Sigmoid colon (tissue), 7 donors: ENCODE measurements around the gene CCNY. TPM values are rescaled to one million over a fixed set of nuclear protein-coding genes. Genes with fewer than 3 reads are reported as not detected.

Source experiments
- DNase-seq: peaks from one replicate; pipeline ENCODE4 v3.0.0-alpha.2; 2019
- H3K27ac ChIP-seq, 4 donors: fragments of 200-600 bp; sonication (generic); one replicate each; pipeline ENCODE4 v1.5.1; 2016 to 2019; ENCODE audit warnings: mild to moderate bottlenecking in 1 of 4
- H3K27me3 ChIP-seq, 3 donors: fragments of 200-600 bp; sonication (generic); one replicate each; pipeline ENCODE4 v1.5.1; 2019; ENCODE audit warnings: mild to moderate bottlenecking in 1 of 3
- H3K36me3 ChIP-seq, 4 donors: fragments of 200-600 bp; sonication (generic); one replicate each; pipeline ENCODE4 v1.5.1; 2016 to 2019
- H3K4me1 ChIP-seq, 4 donors: fragments of 200-600 bp; sonication (generic); one replicate each; pipeline ENCODE4 v1.5.1; 2017 to 2019
- H3K4me3 ChIP-seq, 4 donors: fragments of 200-600 bp; sonication (generic); one replicate each; pipeline ENCODE4 v1.5.1; 2017 to 2019; ENCODE audit warnings: mild to moderate bottlenecking in 2 of 4, moderate library complexity in 1 of 4
- H3K9me3 ChIP-seq, 4 donors: fragments of 200-600 bp in 3 of 4; sonication (generic) in 3 of 4; one replicate each; pipeline versions ENCODE4 v1.5.1 to v1.6.1; 2013 to 2019
- CTCF ChIP-seq, 4 experiments: fragments of 450-650 bp in 3 of 4; fragments of 200-600 bp in 1 of 4; IDR thresholded peaks; one replicate each; pipeline ENCODE4 v1.5.1; 2016 to 2019; ENCODE audit warnings: antibody characterized with exemption in 4 of 4, mild to moderate bottlenecking in 3 of 4, moderate library complexity in 2 of 4
- EP300 ChIP-seq, 4 donors: sonication (generic); formaldehyde crosslinking; IDR thresholded peaks; one replicate each; pipeline ENCODE4 v1.6.1; 2017; ENCODE audit warnings: antibody characterized with exemption in 4 of 4
- POLR2A ChIP-seq, 2 donors: fragments of 450-650 bp; IDR thresholded peaks; one replicate each; pipeline ENCODE4 v1.6.1; 2016; ENCODE audit warnings: antibody characterized with exemption in 2 of 2, mild to moderate bottlenecking in 2 of 2, moderate library complexity in 2 of 2
- POLR2AphosphoS5 ChIP-seq, 4 donors: sonication (generic); formaldehyde crosslinking; IDR thresholded peaks; one replicate each; pipeline ENCODE4 v1.6.1; 2017; ENCODE audit warnings: antibody characterized with exemption in 4 of 4
- WGBS, 2 donors: extraction: QIAGEN DNeasy Blood & Tissue Kit; methylation state at CpG; one replicate each; pipeline ENCODE4 v1.1.7; 2013; 5-methylcytosine and 5-hydroxymethylcytosine counted together
- intact Hi-C: fragments of 100-400 bp; cut with DNase I; formaldehyde crosslinking; loops from one replicate; pipeline ENCODE4 v1.15.1; 2023
- polyA plus RNA-seq, 3 donors: library from polyadenylated mRNA; stranded (reverse); fragments of 200-250 nt; gene quantifications; one replicate each; pipeline ENCODE4 v1.2.3, GENCODE V29; 2013
- total RNA-seq, 4 donors: library from RNA; depleted of rRNA; stranded (reverse); fragments of >200 nt; gene quantifications; one replicate each; pipeline ENCODE4 v1.1.0, GENCODE V29; 2016
- donor health status: healthy with polysubstance abuse.
- donor health status: Bipolar disorder and iron deficiency.
- donor health status: healthy.

The CCNY gene
- total and polyA plus RNA-seq, 7 donors = 24.0 to 45.7 (median 35.7) TPM

- Histone ChIP-seq H3K36me3 (no peaks in the 10 kb centered on the region), H3K4me1 (peaks cover 0 to 77% (median 63%) of the 10 kb centered on the region in 4 donors), H3K27me3 (no peaks in the 10 kb centered on the region), H3K4me3 (no peak overlapping the region), H3K9me3 (no peaks in the 10 kb centered on the region), H3K27ac (peak overlapping the region in 2 of 4 donors; percentile 20 to 43)
- intact Hi-C loops = no loop called here
- DNase-seq = peak; percentile 56
- WGBS, 2 donors = 86 to 94% methylated on average over 12 of the region's 12 CpGs
- TF ChIP-seq POLR2A (IDR thresholded peaks at IDR 0.05) = no peak
- TF ChIP-seq POLR2AphosphoS5 (IDR thresholded peaks at IDR 0.05) = no peak
- TF ChIP-seq EP300 (IDR thresholded peaks at IDR 0.05) = no peak
- TF ChIP-seq CTCF (IDR thresholded peaks at IDR 0.05) = no peak
Measured at GRCh38 chr10:35413985-35414861, 77.9 kb downstream of the CCNY start.

- H3K9me3 ChIP-seq = no peaks in the 10 kb centered on the region
- H3K27ac ChIP-seq = peak overlapping the region in 2 of 4 donors; percentile 53 to 71
Measured at GRCh38 chr10:35415505-35415904, 79.2 kb downstream of the CCNY start.

GRCh38 chr10:35416619-35417312 is 80.5 kb downstream of the CCNY start:
- H3K4me1 ChIP-seq = peaks cover 0 to 81% (median 66%) of the 10 kb centered on the region in 4 donors

More at GRCh38 chr10:35415505-35415904, 79.2 kb downstream of the CCNY start:
- peaks cover 0 to 73% (median 63%) of the 10 kb centered on the region in 4 donors for H3K4me1 ChIP-seq
- intact Hi-C loops = no loop called here
- H3K4me3 ChIP-seq = no peak overlapping the region
- H3K27me3 ChIP-seq = no peaks in the 10 kb centered on the region
- WGBS, 2 donors = 93 to 95% methylated on average over 5 of the region's 5 CpGs
- TF ChIP-seq POLR2A (IDR thresholded peaks at IDR 0.05) (no peak), CTCF (IDR thresholded peaks at IDR 0.05) (no peak), POLR2AphosphoS5 (IDR thresholded peaks at IDR 0.05) (no peak)
- DNase-seq = peak; percentile 60
- no peaks in the 10 kb centered on the region for H3K36me3 ChIP-seq

GRCh38 chr10:35417313-35417625 is 81.0 kb downstream of the CCNY start:
- no peak for DNase-seq
- peak overlapping the region; percentile 47 to 71 (median 50) for H3K27ac ChIP-seq
- TF ChIP-seq POLR2AphosphoS5 (IDR thresholded peaks at IDR 0.05) (no peak), CTCF (IDR thresholded peaks at IDR 0.05) (no peak), POLR2A (IDR thresholded peaks at IDR 0.05) (no peak), EP300 (IDR thresholded peaks at IDR 0.05) (no peak)
- no peak overlapping the region for H3K4me3 ChIP-seq
- WGBS, 2 donors = 56 to 57% methylated on average over 1 of the region's 1 CpG
- intact Hi-C loops = no loop called here
- no peaks in the 10 kb centered on the region for H3K27me3 ChIP-seq
- no peaks in the 10 kb centered on the region for H3K36me3 ChIP-seq
- H3K9me3 ChIP-seq = no peaks in the 10 kb centered on the region
- H3K4me1 ChIP-seq = peaks cover 0 to 81% (median 66%) of the 10 kb centered on the region in 4 donors

More at GRCh38 chr10:35416619-35417312, 80.5 kb downstream of the CCNY start:
- Histone ChIP-seq H3K27ac (peak overlapping the region; percentile 39 to 71 (median 50)), H3K36me3 (no peaks in the 10 kb centered on the region), H3K9me3 (no peaks in the 10 kb centered on the region), H3K4me3 (no peak overlapping the region), H3K27me3 (no peaks in the 10 kb centered on the region)
- 68 to 77% methylated on average over 8 of the region's 8 CpGs for WGBS, 2 donors
- peak; percentile 52 for DNase-seq
- intact Hi-C loops = no loop called here
- TF ChIP-seq CTCF (IDR thresholded peaks at IDR 0.05) (no peak), EP300 (IDR thresholded peaks at IDR 0.05) (no peak)
